ENCODE measurements around the gene SEMG1.

Gene SEMG1

DNA sequence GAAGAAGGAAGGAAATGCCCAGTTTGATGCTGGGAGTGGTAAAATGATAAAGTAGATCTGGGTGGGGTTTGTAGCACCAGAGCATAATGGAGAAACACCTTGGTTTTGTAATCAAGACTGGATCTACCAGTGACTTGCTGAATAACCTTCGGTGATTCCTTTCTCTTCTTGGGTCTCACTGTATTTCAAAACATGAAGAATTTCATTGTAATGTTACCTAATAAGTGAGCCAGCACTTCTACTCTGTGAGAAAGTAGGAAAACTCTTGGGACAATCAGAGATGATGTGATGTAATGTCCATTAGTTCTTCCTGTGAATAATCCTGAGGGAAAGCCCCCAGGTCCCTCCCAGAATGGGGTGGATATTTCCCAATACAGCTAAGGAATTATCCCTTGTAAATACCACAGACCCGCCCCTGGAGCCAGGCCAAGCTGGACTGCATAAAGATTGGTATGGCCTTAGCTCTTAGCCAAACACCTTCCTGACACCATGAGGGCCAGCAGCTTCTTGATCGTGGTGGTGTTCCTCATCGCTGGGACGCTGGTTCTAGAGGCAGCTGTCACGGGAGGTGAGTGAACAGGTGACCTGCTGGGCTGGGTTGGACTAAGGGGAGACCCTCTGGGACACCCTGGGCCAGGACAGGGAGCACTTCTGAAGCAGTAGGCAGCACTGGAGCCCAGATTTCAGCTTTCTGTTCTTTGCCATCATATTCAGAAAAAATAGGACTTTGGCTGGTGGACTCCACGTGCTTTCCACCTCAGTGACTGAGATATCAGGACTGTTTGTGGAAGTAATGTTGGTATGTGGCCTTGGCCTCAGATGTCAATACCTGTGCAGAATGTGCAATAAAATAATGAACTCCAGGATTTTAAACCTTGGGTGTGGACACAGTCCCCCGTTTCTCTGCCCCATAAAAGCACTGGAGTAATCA, 32.1 kb upstream of the SEMG1 start, which contains the start of gene PI3:
Gene PI3, plus strand, starts transcription at position 469 of the 931 bp plus-strand sequence. Its CDS starts 21 bp downstream, at position 490.
- Histone ChIP-seq H3K4ac (ENCODE audit: low read depth, low read length) (no peak within 1 kb of the TSS), H3K36me3 (ENCODE audit: control insufficient read depth, insufficient read depth, low read length) (no peaks in the 10 kb centered on the region), H2BK5ac (ENCODE audit: low read length) (no peak within 1 kb of the TSS), H3K79me1 (ENCODE audit: low read length) (no peaks in the 10 kb centered on the region), H3K18ac (ENCODE audit: low read length) (no peak within 1 kb of the TSS), H2BK120ac (ENCODE audit: low read depth, low read length) (no peak within 1 kb of the TSS), H3K4me3 (ENCODE audit: low read length) (no peak within 1 kb of the TSS), H3K4me2 (ENCODE audit: low read length) (no peak within 1 kb of the TSS), H3K27ac (ENCODE audit: low read depth, low read length) (no peak within 1 kb of the TSS), H3K4me1 (ENCODE audit: control insufficient read depth, low read depth, low read length) (no peaks in the 10 kb centered on the region), H2AK5ac (ENCODE audit: low read length) (no peak within 1 kb of the TSS), H3K56ac (ENCODE audit: low read length) (no peak within 1 kb of the TSS), H4K5ac (ENCODE audit: low read length) (no peak within 1 kb of the TSS), H3K27me3 (ENCODE audit: insufficient read depth, low read length, poor library complexity) (no peaks in the 10 kb centered on the region), H2BK15ac (replicated peaks; ENCODE audit: low read depth) (no peak within 1 kb of the TSS), H4K8ac (ENCODE audit: low read depth, low read length) (no peak within 1 kb of the TSS), H3K23ac (ENCODE audit: low read length) (peak within 1 kb of the TSS; percentile 51), H3K9ac (ENCODE audit: low read length) (no peak within 1 kb of the TSS), H3K79me2 (ENCODE audit: control insufficient read depth, insufficient read depth, low read length) (no peaks in the 10 kb centered on the region)
- no peak for DNase-seq
- no CpG with 5 or more reads among the region's 8 CpGs for WGBS (ENCODE audit: extremely low coverage, insufficient coverage, low lambda C conversion rate)

DNA sequence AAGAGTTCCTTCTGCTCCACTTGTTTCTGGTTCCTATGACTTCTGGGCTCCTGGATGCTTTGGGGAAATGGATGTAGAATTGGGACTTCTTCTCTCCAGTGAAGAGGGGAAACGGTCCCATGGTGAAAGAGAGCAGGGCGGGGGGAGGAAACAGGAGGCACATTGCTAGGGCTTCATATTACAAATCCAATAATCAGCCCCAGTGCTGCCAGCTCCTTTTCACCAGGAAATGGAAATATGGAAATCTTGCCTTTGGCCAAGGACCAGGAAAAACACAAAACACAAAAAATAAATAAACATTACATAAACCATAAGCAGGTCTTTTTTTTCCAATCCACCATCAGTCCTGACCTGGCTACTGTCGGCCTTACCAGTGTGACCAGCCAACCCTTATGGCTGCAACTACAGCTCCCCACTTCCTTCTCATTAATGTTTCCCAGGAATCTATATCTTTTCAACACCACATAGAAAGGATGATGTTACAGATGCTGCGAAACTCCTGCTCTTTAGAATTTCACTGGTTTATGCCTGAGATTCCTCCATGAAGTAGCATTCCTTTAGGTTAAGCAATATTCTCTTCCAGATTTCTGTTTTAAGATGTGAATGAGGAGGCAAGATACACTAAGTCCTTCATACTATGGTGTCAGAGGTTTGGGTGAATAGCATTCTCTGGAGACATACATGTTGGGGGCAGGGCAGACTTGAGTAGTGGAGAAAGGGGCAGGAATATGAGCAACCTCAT, 30.1 kb upstream of the SEMG1 start:
- H3K79me2 ChIP-seq (ENCODE audit: control insufficient read depth, insufficient read depth, low read length), result no peaks in the 10 kb centered on the region
- no peak overlapping the region for H3K56ac ChIP-seq (ENCODE audit: low read length)
- H3K36me3 ChIP-seq (ENCODE audit: control insufficient read depth, insufficient read depth, low read length), result no peaks in the 10 kb centered on the region
- H3K4me1 ChIP-seq (ENCODE audit: control insufficient read depth, low read depth, low read length), result no peaks in the 10 kb centered on the region
- no peak overlapping the region for H2BK15ac ChIP-seq (replicated peaks; ENCODE audit: low read depth)
- H2AK5ac ChIP-seq (ENCODE audit: low read length), result no peak overlapping the region
- H3K4ac ChIP-seq (ENCODE audit: low read depth, low read length), result no peak overlapping the region
- H3K18ac ChIP-seq (ENCODE audit: low read length), result no peak overlapping the region
- H3K9ac ChIP-seq (ENCODE audit: low read length), result no peak overlapping the region
- WGBS (ENCODE audit: extremely low coverage, insufficient coverage, low lambda C conversion rate), result no CpG with 5 or more reads among the region's 4 CpGs
- no peaks in the 10 kb centered on the region for H3K79me1 ChIP-seq (ENCODE audit: low read length)
- no peak overlapping the region for H3K27ac ChIP-seq (ENCODE audit: low read depth, low read length)
- H2BK120ac ChIP-seq (ENCODE audit: low read depth, low read length), result no peak overlapping the region
- DNase-seq, result no peak
- H2BK5ac ChIP-seq (ENCODE audit: low read length), result no peak overlapping the region
- H4K5ac ChIP-seq (ENCODE audit: low read length), result no peak overlapping the region
- no peak overlapping the region for H3K4me3 ChIP-seq (ENCODE audit: low read length)
- H3K4me2 ChIP-seq (ENCODE audit: low read length), result no peak overlapping the region
- no peaks in the 10 kb centered on the region for H3K27me3 ChIP-seq (ENCODE audit: insufficient read depth, low read length, poor library complexity)
- no peak overlapping the region for H4K8ac ChIP-seq (ENCODE audit: low read depth, low read length)
- H3K23ac ChIP-seq (ENCODE audit: low read length), result no peak overlapping the region

DNA sequence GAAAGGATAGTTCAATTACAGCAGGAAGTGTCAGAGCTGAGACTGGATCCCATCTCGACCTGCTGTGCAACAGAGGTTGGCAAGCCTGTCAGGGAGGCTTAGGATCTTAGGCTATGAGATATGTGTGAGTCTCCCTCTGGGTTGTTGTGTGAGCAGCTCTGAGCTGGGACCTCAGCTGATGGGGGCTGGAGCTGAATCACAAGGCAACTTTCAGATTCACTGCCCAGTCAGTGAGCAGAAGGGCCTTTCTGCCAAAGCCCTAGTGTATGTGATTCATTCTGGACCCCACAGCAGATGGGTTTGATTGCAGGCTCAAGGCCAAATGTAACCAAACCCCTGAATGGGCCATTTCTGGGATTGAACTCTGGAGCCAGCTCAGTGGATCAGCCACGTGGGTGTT, 27.7 kb upstream of the SEMG1 start:
- H3K18ac ChIP-seq (ENCODE audit: low read length), result no peak overlapping the region
- no peak overlapping the region for H3K27ac ChIP-seq (ENCODE audit: low read depth, low read length)
- H3K4ac ChIP-seq (ENCODE audit: low read depth, low read length), result no peak overlapping the region
- H3K9ac ChIP-seq (ENCODE audit: low read length), result no peak overlapping the region
- H2AK5ac ChIP-seq (ENCODE audit: low read length), result no peak overlapping the region
- no peaks in the 10 kb centered on the region for H3K79me1 ChIP-seq (ENCODE audit: low read length)
- no peaks in the 10 kb centered on the region for H3K4me1 ChIP-seq (ENCODE audit: control insufficient read depth, low read depth, low read length)
- no peaks in the 10 kb centered on the region for H3K79me2 ChIP-seq (ENCODE audit: control insufficient read depth, insufficient read depth, low read length)
- no peak overlapping the region for H2BK15ac ChIP-seq (replicated peaks; ENCODE audit: low read depth)
- no peak overlapping the region for H3K23ac ChIP-seq (ENCODE audit: low read length)
- H2BK120ac ChIP-seq (ENCODE audit: low read depth, low read length), result no peak overlapping the region
- no peaks in the 10 kb centered on the region for H3K36me3 ChIP-seq (ENCODE audit: control insufficient read depth, insufficient read depth, low read length)
- H4K8ac ChIP-seq (ENCODE audit: low read depth, low read length), result no peak overlapping the region
- no peak overlapping the region for H2BK5ac ChIP-seq (ENCODE audit: low read length)
- H4K5ac ChIP-seq (ENCODE audit: low read length), result no peak overlapping the region
- peak; percentile 10 for DNase-seq
- H3K4me2 ChIP-seq (ENCODE audit: low read length), result no peak overlapping the region
- H3K56ac ChIP-seq (ENCODE audit: low read length), result no peak overlapping the region
- H3K27me3 ChIP-seq (ENCODE audit: insufficient read depth, low read length, poor library complexity), result no peaks in the 10 kb centered on the region
- WGBS (ENCODE audit: extremely low coverage, insufficient coverage, low lambda C conversion rate), result no CpG with 5 or more reads among the region's 2 CpGs
- no peak overlapping the region for H3K4me3 ChIP-seq (ENCODE audit: low read length)

DNA sequence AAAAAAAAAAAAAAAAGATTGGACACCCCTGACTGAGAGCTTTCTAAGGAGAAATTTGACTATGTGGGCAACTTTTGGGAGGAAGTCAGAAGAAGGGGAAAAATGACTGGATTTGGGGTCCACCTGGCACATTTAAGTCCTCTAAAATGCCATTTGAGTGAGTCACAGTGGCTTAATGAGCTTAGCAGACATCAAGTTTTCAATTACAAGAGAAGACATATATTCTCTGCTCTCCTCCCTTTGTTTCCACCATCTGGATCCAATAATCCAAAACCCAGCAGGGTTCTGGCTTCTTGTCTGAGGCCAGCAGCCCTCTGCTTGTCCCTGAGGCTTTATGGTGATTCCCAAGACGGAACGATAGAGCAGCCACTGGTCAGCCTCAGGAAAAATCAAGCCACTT, 25.2 kb upstream of the SEMG1 start:
- H3K4me1 ChIP-seq (ENCODE audit: control insufficient read depth, low read depth, low read length), result no peaks in the 10 kb centered on the region
- H3K79me1 ChIP-seq (ENCODE audit: low read length), result no peaks in the 10 kb centered on the region
- H3K4ac ChIP-seq (ENCODE audit: low read depth, low read length), result no peak overlapping the region
- no peak overlapping the region for H2AK5ac ChIP-seq (ENCODE audit: low read length)
- peak; percentile 32 for DNase-seq
- no peak overlapping the region for H3K9ac ChIP-seq (ENCODE audit: low read length)
- H3K4me2 ChIP-seq (ENCODE audit: low read length), result no peak overlapping the region
- no peaks in the 10 kb centered on the region for H3K27me3 ChIP-seq (ENCODE audit: insufficient read depth, low read length, poor library complexity)
- no peak overlapping the region for H3K27ac ChIP-seq (ENCODE audit: low read depth, low read length)
- H4K8ac ChIP-seq (ENCODE audit: low read depth, low read length), result no peak overlapping the region
- no peak overlapping the region for H3K23ac ChIP-seq (ENCODE audit: low read length)
- H2BK120ac ChIP-seq (ENCODE audit: low read depth, low read length), result no peak overlapping the region
- no peak overlapping the region for H3K4me3 ChIP-seq (ENCODE audit: low read length)
- H2BK15ac ChIP-seq (replicated peaks; ENCODE audit: low read depth), result no peak overlapping the region
- no CpG with 5 or more reads among the region's 2 CpGs for WGBS (ENCODE audit: extremely low coverage, insufficient coverage, low lambda C conversion rate)
- H4K5ac ChIP-seq (ENCODE audit: low read length), result no peak overlapping the region
- no peak overlapping the region for H3K18ac ChIP-seq (ENCODE audit: low read length)
- no peaks in the 10 kb centered on the region for H3K36me3 ChIP-seq (ENCODE audit: control insufficient read depth, insufficient read depth, low read length)
- no peak overlapping the region for H3K56ac ChIP-seq (ENCODE audit: low read length)
- H3K79me2 ChIP-seq (ENCODE audit: control insufficient read depth, insufficient read depth, low read length), result no peaks in the 10 kb centered on the region
- H2BK5ac ChIP-seq (ENCODE audit: low read length), result no peak overlapping the region

DNA sequence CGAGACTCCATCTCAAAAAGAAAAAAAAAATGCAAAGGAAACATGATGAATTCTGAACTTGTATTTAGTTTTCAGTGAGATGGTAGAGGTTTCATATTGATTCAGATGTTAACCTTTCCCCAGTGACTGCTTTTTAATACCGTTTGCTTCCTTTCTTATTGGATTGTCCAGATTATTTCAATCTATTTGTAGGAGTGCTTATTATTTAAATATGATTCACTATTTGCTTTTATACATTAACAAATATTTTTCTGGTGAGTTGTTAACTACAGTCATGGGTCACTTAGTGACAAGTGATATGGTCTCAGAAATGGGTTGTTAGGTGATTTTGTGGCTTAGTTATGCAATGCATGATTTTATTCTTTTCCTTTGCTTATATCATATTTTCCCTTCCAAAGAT, 23.7 kb upstream of the SEMG1 start:
- Histone ChIP-seq H2BK5ac (ENCODE audit: low read length) (no peak overlapping the region), H3K27ac (ENCODE audit: low read depth, low read length) (no peak overlapping the region), H2AK5ac (ENCODE audit: low read length) (no peak overlapping the region), H4K8ac (ENCODE audit: low read depth, low read length) (no peak overlapping the region), H3K9ac (ENCODE audit: low read length) (no peak overlapping the region), H3K23ac (ENCODE audit: low read length) (no peak overlapping the region), H3K79me1 (ENCODE audit: low read length) (no peaks in the 10 kb centered on the region), H3K27me3 (ENCODE audit: insufficient read depth, low read length, poor library complexity) (no peaks in the 10 kb centered on the region), H3K4me2 (ENCODE audit: low read length) (no peak overlapping the region), H2BK120ac (ENCODE audit: low read depth, low read length) (no peak overlapping the region), H3K36me3 (ENCODE audit: control insufficient read depth, insufficient read depth, low read length) (no peaks in the 10 kb centered on the region), H4K5ac (ENCODE audit: low read length) (no peak overlapping the region), H2BK15ac (replicated peaks; ENCODE audit: low read depth) (no peak overlapping the region), H3K4ac (ENCODE audit: low read depth, low read length) (no peak overlapping the region), H3K4me1 (ENCODE audit: control insufficient read depth, low read depth, low read length) (no peaks in the 10 kb centered on the region), H3K79me2 (ENCODE audit: control insufficient read depth, insufficient read depth, low read length) (no peaks in the 10 kb centered on the region), H3K56ac (ENCODE audit: low read length) (no peak overlapping the region), H3K18ac (ENCODE audit: low read length) (no peak overlapping the region), H3K4me3 (ENCODE audit: low read length) (no peak overlapping the region)
- DNase-seq, result no peak
- WGBS (ENCODE audit: extremely low coverage, insufficient coverage, low lambda C conversion rate), result no CpG with 5 or more reads among the region's 2 CpGs
